WERI-Rb-1 (cell line): ENCODE measurements around the gene SLC24A4.
A peak's percentile ranks its signal among the peaks of the same experiment; 100 is the strongest.

ENCODE experiments used
- DNase-seq: peaks from one replicate; pipeline ENCODE4 v3.0.0-alpha.2; 2020
- H3K27ac ChIP-seq: fragments of 250-450 bp; sonication (Bioruptor Pico); 2 replicates; pipeline ENCODE4 v1.5.1; 2020; ENCODE audit warnings: mild to moderate bottlenecking, moderate library complexity
- H3K27me3 ChIP-seq: fragments of 250-450 bp; sonication (Bioruptor Pico); 2 replicates; pipeline ENCODE4 v1.5.1; 2021; ENCODE audit warnings: mild to moderate bottlenecking, low read depth, moderate library complexity; ENCODE audit not compliant: insufficient read depth, severe bottlenecking
- H3K36me3 ChIP-seq: fragments of 250-450 bp; sonication (Bioruptor Pico); 2 replicates; pipeline ENCODE4 v1.5.1; 2020; ENCODE audit warnings: mild to moderate bottlenecking, moderate library complexity
- H3K4me3 ChIP-seq: 2 replicates; pipeline ENCODE4 v1.5.1; 2011; ENCODE audit warnings: low read depth, mild to moderate bottlenecking, control low read depth, low read length
- H3K9me3 ChIP-seq: fragments of 250-450 bp; sonication (Bioruptor Pico); 2 replicates; pipeline ENCODE4 v1.5.1; 2021; ENCODE audit warnings: mild to moderate bottlenecking, moderate library complexity; ENCODE audit not compliant: severe bottlenecking
- CTCF ChIP-seq: IDR thresholded peaks from 2 replicates; pipeline ENCODE4 v1.5.1; 2011; ENCODE audit warnings: low read depth, mild to moderate bottlenecking, control low read depth, inconsistent platforms, low read length

SLC24A4 gene

GRCh38 chr14:92527721-92528120, 204.8 kb downstream of the SLC24A4 start:
- Histone ChIP-seq H3K27me3 (no peaks in the 10 kb centered on the region), H3K4me3 (no peak overlapping the region), H3K36me3 (no peaks in the 10 kb centered on the region), H3K27ac (no peak overlapping the region), H3K9me3 (no peaks in the 10 kb centered on the region)
- TF ChIP-seq CTCF, result no peak
- no peak for DNase-seq

GRCh38 chr14:92528486-92529100, 205.6 kb downstream of the SLC24A4 start:
- no peaks in the 10 kb centered on the region for H3K9me3 ChIP-seq
- no peak for DNase-seq
- H3K27ac ChIP-seq, result no peak overlapping the region
- no peak for TF ChIP-seq CTCF
- no peak overlapping the region for H3K4me3 ChIP-seq
- H3K36me3 ChIP-seq, result no peaks in the 10 kb centered on the region
- no peaks in the 10 kb centered on the region for H3K27me3 ChIP-seq

- no peak for DNase-seq
- Histone ChIP-seq H3K4me3 (no peak overlapping the region), H3K36me3 (no peaks in the 10 kb centered on the region), H3K9me3 (no peaks in the 10 kb centered on the region), H3K27ac (no peak overlapping the region), H3K27me3 (no peaks in the 10 kb centered on the region)
- no peak for TF ChIP-seq CTCF
Observed at GRCh38 chr14:92529903-92530302, 206.9 kb downstream of the SLC24A4 start.

GRCh38 chr14:92531106-92531873, 208.3 kb downstream of the SLC24A4 start:
- Histone ChIP-seq H3K36me3 (no peaks in the 10 kb centered on the region), H3K9me3 (no peaks in the 10 kb centered on the region), H3K4me3 (no peak overlapping the region), H3K27me3 (no peaks in the 10 kb centered on the region), H3K27ac (no peak overlapping the region)
- no peak for DNase-seq
- no peak for TF ChIP-seq CTCF

GRCh38 chr14:92532490-92533163, 209.7 kb downstream of the SLC24A4 start:
- peak; percentile 85 for DNase-seq
- no peak for TF ChIP-seq CTCF

More at GRCh38 chr14:92532490-92533163, 209.7 kb downstream of the SLC24A4 start:
- no peaks in the 10 kb centered on the region for H3K27me3 ChIP-seq
- H3K9me3 ChIP-seq, result no peaks in the 10 kb centered on the region
- H3K27ac ChIP-seq, result peak overlapping the region; percentile 72
- no peak overlapping the region for H3K4me3 ChIP-seq
- H3K36me3 ChIP-seq, result no peaks in the 10 kb centered on the region
